ENCODE measurements around the gene RCL1. TPM values are rescaled to one million over a fixed set of nuclear protein-coding genes. Genes with fewer than 3 reads are reported as not detected.
A peak's percentile ranks its signal among the peaks of the same experiment; 100 is the strongest.

The RCL1 gene
- total RNA-seq, 1 experiment from 2014 or later, result 34.4 TPM

DNA sequence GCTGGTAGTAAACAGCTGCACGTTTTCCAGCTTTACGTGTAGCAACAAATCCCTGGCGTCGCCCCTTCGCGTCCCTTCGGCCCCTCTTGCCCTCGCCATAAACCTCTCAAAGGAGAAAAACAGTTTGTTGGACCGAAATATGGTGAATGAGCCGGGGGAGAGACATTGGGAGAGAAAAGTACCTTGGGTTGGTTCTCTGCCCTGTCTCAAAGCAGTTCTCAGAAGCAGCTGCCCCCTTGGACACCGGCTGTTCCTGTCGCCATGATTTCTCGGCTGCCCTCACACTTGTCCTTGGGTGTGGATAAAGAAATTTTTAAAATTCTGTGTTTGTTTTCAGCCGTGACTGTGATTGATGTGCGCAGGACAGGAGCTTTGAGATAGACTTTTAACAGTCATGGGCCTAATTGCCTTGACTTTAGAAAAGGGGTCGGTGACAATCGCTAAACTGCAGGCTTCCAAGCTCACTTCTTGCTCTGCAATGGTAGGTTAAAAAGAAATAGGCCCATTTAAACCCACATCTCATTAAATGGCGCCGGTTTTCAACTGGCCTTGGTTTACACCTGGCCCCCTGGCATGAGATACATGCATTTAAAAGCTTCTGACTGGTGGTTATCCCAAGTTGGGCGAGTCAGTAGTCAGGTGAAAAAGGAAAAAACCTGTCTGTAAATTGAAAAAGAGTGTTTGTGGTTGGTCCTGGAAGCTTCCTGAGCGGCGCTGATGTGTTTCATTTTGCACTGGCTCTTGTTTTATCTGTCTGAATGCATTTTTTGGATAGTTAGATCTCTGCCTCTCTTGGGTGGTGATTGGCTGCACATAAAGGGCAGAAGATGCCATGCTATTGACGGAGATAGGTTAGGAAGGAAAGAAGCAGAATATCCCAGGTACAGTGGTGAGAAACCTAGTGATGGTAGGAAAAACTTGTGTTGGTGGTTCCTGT is 983 bp downstream of the RCL1 start:
- Histone ChIP-seq H2AFZ (ENCODE audit: low read length) (no peak overlapping the region), H2BK12ac (ENCODE audit: insufficient read length, low read depth, low read length) (no peak overlapping the region), H2BK5ac (ENCODE audit: insufficient read length, low read length) (no peak overlapping the region), H3K23me2 (ENCODE audit: insufficient read length, low read depth, low read length, poor library complexity, severe bottlenecking) (peaks cover 11% of the 10 kb centered on the region), H2BK120ac (ENCODE audit: low read depth, low read length, poor library complexity, severe bottlenecking) (no peak overlapping the region), H3K27me3 (ENCODE audit: insufficient read depth, low read length) (no peaks in the 10 kb centered on the region), H3K79me2 (ENCODE audit: insufficient read depth, low read length) (peaks cover 42% of the 10 kb centered on the region; the same call in 1 of the 2 replicates), H4K20me1 (ENCODE audit: control insufficient read depth, insufficient read depth, insufficient read length) (no peaks in the 10 kb centered on the region), H2BK20ac (ENCODE audit: low read depth, low read length, poor library complexity, severe bottlenecking) (no peak overlapping the region), H2AK5ac (ENCODE audit: insufficient read length, low read length) (no peak overlapping the region), H3T11ph (ENCODE audit: low read length) (no peak overlapping the region), H3K79me1 (ENCODE audit: insufficient read depth, low read depth, low read length, poor library complexity, severe bottlenecking) (peaks cover 4% of the 10 kb centered on the region), H3K27ac (ENCODE audit: insufficient read length, low read depth, low read length) (no peak overlapping the region), H3K9me3 (ENCODE audit: control insufficient read depth, low read depth, low read length) (no peaks in the 10 kb centered on the region), H3K4me2 (ENCODE audit: insufficient read depth, insufficient read length, low read length) (peak overlapping the region; percentile 79), H3K4me1 (ENCODE audit: insufficient read depth, low read length) (peaks cover 12% of the 10 kb centered on the region; the same call in 1 of the 2 replicates), H3K9ac (ENCODE audit: extremely low read depth, insufficient read length, low read length) (peak overlapping the region; percentile 62), H2BK15ac (ENCODE audit: low read depth, low read length) (no peak overlapping the region), H3K14ac (ENCODE audit: insufficient read depth, low read length) (0 out of 2 replicates have a peak overlapping the region, but pooled peaks have one; percentile 44), H4K8ac (replicated peaks; ENCODE audit: insufficient read length, low read depth, low read length) (no peak overlapping the region), H3K4ac (ENCODE audit: low read depth, low read length) (no peak overlapping the region), H3K56ac (ENCODE audit: insufficient read length, low read depth, low read length) (no peak overlapping the region), H3K23ac (ENCODE audit: insufficient read length, low read depth, low read length) (no peak overlapping the region), H4K91ac (ENCODE audit: insufficient read length, low read depth, low read length) (no peak overlapping the region), H4K5ac (ENCODE audit: insufficient read length, low read depth, low read length) (no peak overlapping the region), H3K18ac (ENCODE audit: insufficient read length, low read depth, low read length) (no peak overlapping the region)
- Mint-ChIP-seq H3K27me3 (ENCODE audit: low read depth) (peaks cover 6% of the 10 kb centered on the region), H3K4me1 (peaks cover 29 to 38% of the 10 kb centered on the region in 2 experiments), H3K27ac (peak overlapping the region in 2 of 3 experiments; percentile 79 to 94; a peak in 2 of 7 replicates), H3K9me3 (no peaks in the 10 kb centered on the region; a peak in 1 of 5 replicates), H3K36me3 (ENCODE audit: insufficient read depth in 1 of 3, low read depth in 3 of 3) (peaks cover 2 to 4% (median 4%) of the 10 kb centered on the region in 3 experiments; a peak in 4 of 7 replicates), H3K4me3 (peak overlapping the region; percentile 96)
- no CpG with 5 or more reads among the region's 23 CpGs for WGBS (ENCODE audit: extremely low coverage, insufficient read length, low lambda C conversion rate)
- DNase-seq, result no peak
- TF ChIP-seq, protein P1, sequence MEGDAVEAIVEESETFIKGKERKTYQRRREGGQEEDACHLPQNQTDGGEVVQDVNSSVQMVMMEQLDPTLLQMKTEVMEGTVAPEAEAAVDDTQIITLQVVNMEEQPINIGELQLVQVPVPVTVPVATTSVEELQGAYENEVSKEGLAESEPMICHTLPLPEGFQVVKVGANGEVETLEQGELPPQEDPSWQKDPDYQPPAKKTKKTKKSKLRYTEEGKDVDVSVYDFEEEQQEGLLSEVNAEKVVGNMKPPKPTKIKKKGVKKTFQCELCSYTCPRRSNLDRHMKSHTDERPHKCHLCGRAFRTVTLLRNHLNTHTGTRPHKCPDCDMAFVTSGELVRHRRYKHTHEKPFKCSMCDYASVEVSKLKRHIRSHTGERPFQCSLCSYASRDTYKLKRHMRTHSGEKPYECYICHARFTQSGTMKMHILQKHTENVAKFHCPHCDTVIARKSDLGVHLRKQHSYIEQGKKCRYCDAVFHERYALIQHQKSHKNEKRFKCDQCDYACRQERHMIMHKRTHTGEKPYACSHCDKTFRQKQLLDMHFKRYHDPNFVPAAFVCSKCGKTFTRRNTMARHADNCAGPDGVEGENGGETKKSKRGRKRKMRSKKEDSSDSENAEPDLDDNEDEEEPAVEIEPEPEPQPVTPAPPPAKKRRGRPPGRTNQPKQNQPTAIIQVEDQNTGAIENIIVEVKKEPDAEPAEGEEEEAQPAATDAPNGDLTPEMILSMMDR (conservative IDR thresholded peaks at IDR 0.05), result no peak
